Astrocyte of the cerebellum (primary cell): ENCODE results near the gene STX4.

Source experiments
- DNase-seq: peaks from one replicate; pipeline ENCODE4 v3.0.0-alpha.2; 2011; ENCODE audit warnings: low read depth
- H3K4me3 ChIP-seq: 2 replicates; pipeline ENCODE4 v1.5.1; 2011; ENCODE audit warnings: mild to moderate bottlenecking, low read depth, low read length, moderate library complexity
- CTCF ChIP-seq: IDR thresholded peaks from 2 replicates; pipeline ENCODE4 v1.5.1; 2012; ENCODE audit warnings: low read length, low read depth, moderate library complexity, mild to moderate bottlenecking; ENCODE audit errors: missing control alignments
- in situ Hi-C: cut with HindIII; loops from 2 replicates; pipeline ENCODE4 v1.10.0; 2017; ENCODE audit warnings: low sequenced_read_pairs

The STX4 gene

GRCh38 chr16:31073142-31073969 lies 40.0 kb downstream of the STX4 start:
- peak; percentile 77 for DNase-seq
- TF ChIP-seq CTCF, result no peak
- peak overlapping the region; percentile 85 for H3K4me3 ChIP-seq
- in situ Hi-C loops, result loop anchor here (25.0 kb wide), 1 partner anchor 136 kb away; the partner anchor contains the start of gene ORAI3

- no peak for TF ChIP-seq CTCF
- in situ Hi-C loops, result loop anchor here (25.0 kb wide), 1 partner anchor 137 kb away; the partner anchor contains the start of gene ORAI3
- peak within 1 kb of the TSS; percentile 85 for H3K4me3 ChIP-seq
- DNase-seq, result peak; percentile 99
Observed at GRCh38 chr16:31073970-31074813, 40.8 kb downstream of the STX4 start, which contains the start of the genes ZNF646 and ZNF668. Gene ZNF646, plus strand, starts transcription at chr16:31074422. Its CDS starts 1,903 bp downstream, at chr16:31076325. Gene ZNF668, minus strand, starts transcription at chr16:31074240. Its CDS starts 9,781 bp downstream, at chr16:31064459.

GRCh38 chr16:31074814-31075183 lies 41.4 kb downstream of the STX4 start:
- peak overlapping the region; percentile 85 for H3K4me3 ChIP-seq
- no peak for TF ChIP-seq CTCF
- no peak for DNase-seq
- in situ Hi-C loops, result loop anchor here (25.0 kb wide), 1 partner anchor 137 kb away; the partner anchor contains the start of gene ORAI3

- in situ Hi-C loops, result no loop called here
- TF ChIP-seq CTCF, result no peak
- no peak overlapping the region for H3K4me3 ChIP-seq
- no peak for DNase-seq
Observed at GRCh38 chr16:31076319-31076718, 43.0 kb downstream of the STX4 start.

- in situ Hi-C loops, result no loop called here
- no peak for DNase-seq
- H3K4me3 ChIP-seq, result no peak overlapping the region
- TF ChIP-seq CTCF, result no peak
Observed at GRCh38 chr16:31077024-31077423, 43.7 kb downstream of the STX4 start.
